Ramos (cell line): Measurements from ENCODE around the gene MIOX.

Source experiments
- in situ Hi-C: fragments of 300-500 bp; cut with MboI; formaldehyde crosslinking; loops from one replicate; pipeline ENCODE4 v1.14.3; 2022; ENCODE audit warnings: low sequenced_read_pairs; ENCODE audit not compliant: unreplicated experiment

Gene MIOX

DNA sequence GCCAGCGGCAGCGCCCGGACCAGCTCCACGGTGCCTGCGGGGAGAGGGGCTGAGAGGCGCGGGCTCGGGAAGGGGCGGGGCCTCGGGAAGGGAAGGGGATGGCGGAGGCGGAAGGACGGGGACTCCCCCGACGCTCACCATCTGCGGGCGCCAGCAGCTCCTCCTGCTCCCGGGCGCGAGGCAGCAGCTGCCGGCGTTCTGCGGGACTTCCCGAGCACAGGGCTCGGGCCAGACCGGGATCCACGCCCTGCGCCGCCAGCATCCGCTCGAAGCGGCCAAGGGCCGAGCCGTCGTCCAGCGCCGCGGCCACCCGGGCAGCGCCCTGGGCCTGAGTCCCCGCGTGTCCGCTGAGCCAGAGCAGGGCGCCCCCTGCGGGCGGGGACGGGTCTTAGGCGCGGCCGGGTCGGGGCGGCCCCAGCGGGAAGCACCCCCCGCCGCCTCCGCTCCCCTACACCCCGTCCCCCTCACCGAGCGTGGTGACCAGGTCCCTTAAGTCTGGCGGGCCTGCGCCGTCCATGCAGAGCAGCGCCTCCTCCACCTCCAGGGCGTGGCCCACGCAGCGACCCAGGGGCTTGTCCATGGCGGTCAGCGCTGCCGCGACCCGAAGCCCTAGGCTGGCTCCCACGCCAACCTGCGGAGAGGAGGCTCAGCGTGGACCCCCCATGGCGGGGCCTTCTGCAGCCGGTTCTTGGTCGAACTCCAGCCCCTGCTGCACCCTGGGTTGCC, 39.6 kb downstream of the MIOX start:
- in situ Hi-C loops: no loop called here

DNA sequence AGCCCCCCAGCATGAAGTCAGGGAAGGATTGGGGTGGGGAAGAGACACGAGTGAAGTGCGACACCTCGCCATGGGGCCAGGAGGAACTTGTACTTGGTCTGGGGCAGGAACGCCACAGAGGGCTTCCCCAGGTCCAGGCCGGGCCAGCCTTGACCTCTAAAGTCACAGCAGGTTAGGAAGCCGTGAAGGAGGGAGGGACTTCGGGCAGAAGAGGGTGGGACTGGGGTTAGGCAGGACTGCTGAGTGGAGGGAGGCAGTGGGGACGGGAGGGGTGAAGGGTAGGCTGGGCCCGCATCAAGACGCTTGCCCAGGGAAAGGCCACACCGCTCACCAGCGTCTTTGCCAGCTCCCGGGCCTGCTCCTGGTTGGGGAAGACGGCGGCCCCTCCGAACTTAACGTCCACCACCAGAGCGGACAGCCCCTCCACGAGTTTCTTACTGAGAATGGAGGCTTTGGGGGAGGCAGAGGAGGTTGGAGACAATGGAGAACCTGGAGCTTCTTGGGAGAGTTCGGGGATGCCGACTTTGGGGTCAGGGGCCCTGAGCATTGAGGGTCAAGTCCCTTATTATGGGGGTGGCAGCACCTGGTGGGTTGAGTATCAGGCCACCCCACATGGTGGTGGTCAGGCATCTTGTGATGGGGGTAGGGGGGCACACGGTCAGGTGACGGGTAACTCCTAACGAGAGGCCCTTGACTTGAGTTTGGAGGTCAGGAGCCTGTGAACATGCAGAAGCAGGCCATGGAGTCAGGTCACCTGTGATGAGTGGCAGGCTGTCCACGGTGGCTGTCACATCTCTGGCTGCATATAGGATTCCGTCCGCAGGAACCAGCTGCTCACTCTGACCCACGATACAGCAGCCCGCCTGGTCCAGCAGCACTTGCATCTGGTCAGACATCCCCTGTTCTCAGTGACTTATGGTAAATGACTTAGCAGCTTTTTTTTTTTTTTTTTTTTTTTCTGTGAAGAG, 40.5 kb downstream of the MIOX start:
- in situ Hi-C loops: no loop called here

DNA sequence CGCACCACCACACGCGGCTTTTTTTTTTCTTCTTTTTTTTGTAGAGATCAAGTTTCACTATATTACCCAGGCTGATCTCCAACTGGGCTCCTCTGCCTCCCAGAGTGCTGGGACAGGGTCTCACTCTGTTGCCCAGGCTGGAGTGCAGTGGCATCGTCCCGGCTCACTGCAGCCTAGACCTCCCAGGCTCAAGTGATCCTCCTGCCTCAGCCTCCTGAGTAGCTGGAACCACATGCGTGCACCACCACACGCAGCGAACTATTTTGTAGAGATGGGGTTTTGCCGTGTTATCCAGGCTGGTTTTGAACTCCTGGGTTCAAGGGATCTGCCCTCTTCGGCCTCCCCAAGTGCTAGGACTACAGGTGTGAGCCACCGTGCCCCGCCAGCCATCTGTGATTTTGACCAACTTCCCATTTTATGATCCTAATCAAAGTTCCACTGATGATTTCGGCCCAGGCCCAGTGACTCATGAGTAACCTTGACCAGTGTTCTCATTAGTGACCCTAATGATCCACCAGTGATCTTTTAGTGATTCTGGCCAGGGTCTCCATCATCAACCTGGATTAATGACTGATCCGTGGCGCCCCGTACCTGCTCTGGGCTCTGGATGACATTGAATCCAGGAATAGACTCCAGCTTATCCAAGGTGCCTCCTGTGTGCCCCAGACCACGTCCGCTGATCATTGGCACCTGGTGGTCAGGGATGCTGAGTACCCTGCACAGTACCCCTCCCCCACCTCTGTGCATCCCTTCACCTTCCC, 41.4 kb downstream of the MIOX start:
- in situ Hi-C loops: no loop called here

DNA sequence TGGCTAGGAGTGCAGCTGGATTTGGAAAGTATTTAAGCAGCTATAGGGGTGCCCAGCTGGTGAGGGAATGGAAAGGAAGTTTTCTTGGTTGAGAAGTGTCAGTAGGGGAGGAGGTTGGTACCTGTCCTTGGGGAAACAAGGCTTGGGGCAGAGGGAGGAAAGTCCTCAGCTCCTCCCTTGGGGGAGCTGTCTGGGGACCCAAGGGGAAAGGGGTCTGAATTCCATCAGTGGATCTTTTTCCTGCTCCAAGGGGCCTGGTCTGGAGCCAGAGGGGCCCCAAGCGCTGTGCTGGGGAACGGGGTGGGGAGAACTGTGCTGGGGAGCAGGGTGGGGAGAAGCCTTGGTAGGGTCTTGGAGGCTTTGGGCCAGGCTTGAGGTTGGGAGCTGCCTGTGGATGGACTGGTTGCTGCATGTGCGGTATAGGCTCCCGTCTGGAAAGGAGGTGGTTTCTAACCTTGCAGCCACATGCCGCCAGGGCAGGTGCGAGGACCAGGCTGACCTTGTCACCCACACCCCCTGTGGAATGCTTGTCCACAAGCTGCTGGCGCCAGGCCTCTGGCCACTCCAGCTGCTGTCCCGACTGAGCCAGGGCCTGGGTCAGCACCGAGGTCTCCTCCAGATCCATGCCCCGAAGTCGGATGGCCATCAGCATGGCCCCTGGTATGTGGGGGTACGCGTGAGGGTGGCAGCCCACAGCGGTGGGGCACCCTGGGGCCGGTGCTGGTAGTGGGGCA, 42.2 kb downstream of the MIOX start:
- in situ Hi-C loops: no loop called here

DNA sequence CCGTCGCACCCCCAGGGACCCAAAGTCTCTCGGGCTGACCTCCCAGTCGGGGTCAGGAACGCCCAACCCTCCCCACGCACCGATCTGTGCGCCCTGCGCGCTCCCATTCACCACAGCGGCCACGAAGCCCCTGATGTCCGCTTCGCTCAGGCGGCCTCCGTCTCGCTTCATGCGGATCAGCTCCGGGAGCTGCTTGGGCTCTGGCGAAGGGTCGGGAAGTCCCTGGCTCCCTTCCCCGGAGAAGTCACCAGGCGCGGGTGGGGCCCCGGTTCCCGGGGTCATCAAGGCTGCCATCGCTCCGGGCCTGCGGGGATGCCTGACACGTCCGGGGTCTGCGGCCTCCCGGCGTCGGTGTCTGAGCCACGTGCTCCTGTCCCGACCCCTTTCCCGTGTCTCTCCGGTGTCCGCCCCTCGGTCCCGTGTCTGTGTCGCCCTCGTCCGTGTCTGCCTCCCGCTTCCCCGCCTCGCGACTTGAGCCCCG, 42.8 kb downstream of the MIOX start:
- in situ Hi-C loops: no loop called here

DNA sequence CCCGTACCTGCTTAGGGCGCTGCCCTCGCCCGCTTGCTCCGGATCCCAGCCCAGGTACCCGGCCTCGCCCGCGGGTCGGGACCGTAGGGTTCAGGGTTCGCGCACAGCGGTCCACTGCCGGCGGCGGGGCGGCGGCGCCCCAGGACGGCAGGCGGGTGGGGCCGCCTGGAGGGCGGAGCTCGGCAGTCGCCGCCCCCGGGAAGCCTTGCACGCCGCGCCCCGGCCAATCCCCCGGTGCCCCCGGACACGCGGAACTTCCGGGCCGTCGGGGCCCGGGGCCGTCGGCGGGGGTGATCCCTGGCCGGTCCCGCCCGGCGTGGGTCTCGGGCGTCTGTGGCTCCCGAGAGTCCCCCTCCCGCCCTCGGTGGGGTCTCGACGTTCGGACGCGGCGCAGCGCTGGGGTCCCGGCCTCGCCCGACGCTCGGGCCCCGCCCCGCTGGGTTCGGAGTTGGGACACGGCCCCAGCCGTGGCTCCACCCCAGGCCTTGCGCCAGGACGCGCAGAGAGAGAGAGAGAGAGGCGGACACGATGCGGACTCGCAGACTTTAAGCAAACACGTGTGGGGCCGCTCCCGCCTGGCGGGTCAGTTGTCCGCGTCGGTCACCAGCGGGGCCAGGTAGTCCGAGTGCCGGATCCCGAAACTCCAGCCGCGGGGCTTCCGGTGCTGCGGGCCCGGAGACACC, 43.4 kb downstream of the MIOX start, which contains the start of gene TYMP:
TSS of gene TYMP (minus strand) at position 116 of the 683 bp plus-strand sequence. CDS start 303 bp downstream, outside the sequence.
- in situ Hi-C loops: loop anchor here (5.0 kb wide), 1 partner anchor 92 kb away; no protein-coding TSS in a partner anchor

DNA sequence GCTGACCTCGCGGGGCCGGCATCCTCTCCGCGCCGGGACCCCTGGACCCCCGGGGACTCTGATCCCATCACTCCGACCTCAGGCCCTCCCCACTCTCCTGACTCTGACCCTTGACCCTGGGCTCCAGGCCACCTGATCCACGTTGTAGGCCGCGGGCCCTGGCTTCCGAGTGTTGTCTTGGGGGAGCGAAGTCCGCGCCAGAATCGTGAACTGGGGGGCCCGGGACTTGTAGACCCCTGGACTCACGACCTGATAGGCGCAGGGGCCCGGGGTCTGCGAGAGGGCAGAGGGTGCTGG, 43.9 kb downstream of the MIOX start:
- in situ Hi-C loops: loop anchor here (5.0 kb wide), 1 partner anchor 92 kb away; no protein-coding TSS in a partner anchor

DNA sequence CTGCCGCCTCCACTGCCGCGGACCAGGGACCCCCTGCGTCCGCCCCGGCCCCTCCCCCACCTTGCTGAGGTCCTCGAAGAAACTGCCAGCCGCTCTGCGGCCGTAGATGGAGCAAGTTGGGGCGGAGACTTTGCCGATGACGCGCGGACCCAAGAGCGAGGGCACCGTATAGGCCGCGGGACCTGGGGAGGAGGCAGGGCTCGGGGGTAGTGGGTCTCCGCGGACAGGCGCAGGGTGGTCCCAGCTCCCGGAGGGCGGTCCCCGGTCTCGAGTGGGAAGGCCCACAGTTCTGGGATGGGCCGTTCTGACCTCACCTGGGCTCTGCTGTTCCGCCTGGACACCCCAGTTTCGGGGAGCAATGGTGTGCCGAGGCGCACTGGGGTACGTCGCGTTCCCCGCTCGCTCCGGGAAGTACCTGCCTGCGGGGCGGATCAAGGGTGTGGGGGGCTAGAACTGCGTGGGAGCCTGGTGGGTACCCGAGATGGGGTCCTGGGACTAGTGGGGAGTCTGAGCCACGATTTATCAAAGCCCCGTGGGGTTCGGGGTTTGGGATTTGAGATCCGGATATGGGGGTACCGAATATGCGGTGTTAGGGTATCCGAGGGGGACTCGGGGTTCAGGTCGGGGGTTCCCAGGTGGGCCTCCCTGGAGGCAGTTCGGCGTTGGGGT, 44.4 kb downstream of the MIOX start:
- in situ Hi-C loops: loop anchor here (5.0 kb wide), 1 partner anchor 91 kb away; no protein-coding TSS in a partner anchor

DNA sequence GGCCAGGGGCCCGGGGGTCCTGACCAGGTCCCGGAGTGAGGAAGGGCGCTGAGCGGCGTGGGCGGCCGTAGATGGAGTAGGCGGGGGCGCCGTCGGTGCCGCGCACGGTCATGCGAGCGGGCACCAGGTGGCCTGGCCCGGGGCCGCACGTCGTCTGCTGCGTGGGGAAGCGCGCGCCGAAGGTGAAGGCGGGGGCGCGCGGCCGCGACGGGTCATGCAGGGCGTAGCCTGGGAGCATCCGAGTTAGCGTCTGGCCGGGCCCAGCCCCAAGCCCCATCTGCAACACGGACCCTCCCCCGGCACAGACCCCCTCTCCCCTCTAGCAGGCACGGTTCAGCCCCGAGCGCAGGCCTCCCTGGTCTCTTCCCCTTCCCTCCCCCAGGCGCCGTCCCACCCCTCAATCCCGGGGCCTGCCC, 44.9 kb downstream of the MIOX start:
- in situ Hi-C loops: loop anchor here (5.0 kb wide), 1 partner anchor 91 kb away; no protein-coding TSS in a partner anchor

DNA sequence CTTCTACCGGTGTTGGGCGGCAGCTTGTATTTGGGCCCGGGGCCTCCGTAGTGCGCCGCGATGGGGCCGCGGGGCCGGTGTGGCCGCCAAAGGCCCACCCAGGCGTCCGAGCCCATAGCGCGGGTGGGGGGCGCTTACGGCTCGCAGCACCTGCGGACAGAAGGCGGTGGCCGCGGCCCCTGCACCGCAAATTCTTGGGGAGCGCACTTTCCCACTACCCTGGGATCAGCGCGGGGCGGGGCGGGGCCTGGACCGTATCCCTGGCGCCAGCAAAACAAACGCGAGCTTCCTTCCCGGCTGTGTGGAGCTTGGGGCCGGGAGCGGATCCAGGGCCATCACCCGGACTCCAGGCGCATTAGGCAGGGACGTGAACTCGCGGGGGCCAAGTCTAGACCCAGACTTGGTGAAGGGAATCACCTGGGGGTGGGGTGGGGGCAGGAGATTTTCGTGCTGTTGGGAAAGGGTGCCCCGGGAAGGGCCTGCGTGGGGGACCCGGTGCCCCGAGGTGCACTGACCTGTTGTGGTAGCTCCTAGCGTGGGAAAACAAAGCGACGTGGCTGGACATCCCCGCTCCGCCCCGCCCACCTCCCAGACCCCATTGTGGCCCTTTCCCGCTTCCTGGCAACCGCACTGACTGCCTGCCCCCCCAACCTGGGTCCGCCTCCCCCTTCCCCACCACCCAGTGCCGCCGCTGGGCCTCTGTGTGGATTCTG, 45.5 kb downstream of the MIOX start:
- in situ Hi-C loops: loop anchor here (5.0 kb wide), 1 partner anchor 90 kb away; no protein-coding TSS in a partner anchor

DNA sequence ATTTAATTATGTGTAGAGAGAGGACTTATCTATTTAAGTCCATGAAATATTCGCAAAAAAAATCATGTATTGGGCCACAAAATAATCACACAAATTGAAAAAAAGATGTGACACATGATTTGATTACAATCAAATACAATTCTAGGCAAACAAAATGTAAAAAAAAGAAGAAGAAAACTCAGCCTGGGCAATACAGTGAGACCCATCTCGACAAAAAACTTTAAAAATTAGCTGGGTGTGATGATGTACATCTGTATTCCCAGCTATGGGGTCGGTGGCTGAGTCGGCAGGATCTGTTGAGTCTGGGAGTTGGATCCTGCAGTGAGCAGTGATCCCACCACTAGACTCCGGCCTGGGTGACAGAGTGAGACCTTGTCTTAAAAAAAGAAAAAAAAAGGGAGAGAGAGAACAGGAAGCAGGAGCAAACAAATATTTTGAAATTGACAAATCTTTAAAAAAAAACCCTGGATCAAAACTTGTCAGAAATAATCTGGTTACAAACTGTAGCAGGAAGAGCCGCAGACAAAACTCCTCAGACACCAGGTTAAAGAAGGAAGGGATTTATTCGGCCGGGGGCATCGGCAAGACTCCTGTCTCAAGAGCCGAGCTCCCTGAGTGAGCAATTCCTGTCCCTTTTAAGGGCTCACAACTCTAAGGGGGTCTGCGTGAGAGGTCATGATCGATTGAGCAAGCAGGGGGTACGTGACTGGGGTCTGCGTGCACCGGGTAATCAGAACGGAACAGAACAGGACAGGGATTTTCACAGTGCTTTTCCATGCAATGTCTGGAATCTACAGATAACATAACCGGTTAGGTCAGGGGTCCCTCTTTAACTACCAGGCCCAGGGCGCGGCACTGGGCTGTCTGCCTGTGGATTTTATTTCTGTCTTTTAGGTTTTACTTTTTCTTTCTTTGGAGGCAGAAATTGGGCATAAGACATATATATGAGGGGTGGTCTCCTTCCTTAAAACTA, 46.5 kb downstream of the MIOX start:
- in situ Hi-C loops: loop anchor here (5.0 kb wide), 1 partner anchor 89 kb away; no protein-coding TSS in a partner anchor

DNA sequence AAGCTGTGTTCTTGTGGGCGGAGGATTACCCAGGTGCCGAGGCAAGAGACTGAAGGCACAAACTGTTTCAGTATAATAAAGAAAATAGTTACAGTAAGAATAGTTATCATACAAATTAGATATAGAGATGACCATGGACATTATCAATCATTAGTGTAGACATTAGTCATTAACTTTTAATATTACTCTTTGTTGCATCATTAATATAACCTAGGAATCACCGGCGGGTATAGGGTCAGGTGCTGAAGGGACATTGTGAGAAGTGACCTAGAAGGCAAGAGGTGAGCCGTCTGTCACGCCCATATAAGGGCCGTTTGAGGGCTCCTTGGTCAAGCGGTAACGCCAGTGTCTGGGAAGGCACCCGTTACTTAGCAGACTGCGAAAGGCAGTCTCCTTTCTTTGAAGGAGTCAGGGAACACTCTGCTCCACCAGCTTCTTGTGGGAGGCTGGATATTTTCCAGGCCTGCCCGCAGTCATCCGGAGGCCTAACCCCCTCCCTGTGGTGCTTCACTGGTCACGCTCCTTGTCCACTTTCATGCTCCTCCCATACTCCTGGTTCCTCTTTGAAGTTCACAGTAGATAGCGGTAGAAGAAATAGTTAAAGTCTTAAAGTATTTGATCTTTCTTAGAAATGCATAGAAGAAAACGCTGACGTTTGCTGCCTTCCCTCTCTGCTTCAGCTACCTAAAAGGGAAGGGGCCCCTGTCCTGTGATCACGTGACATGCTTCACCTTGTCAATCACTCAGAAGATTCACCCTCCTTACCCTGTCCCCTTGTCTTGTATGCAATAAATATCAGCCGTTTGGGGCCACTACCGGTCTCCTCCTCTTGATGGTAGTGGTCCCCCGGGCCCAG, 47.4 kb downstream of the MIOX start:
- in situ Hi-C loops: loop anchor here (5.0 kb wide), 1 partner anchor 88 kb away; no protein-coding TSS in a partner anchor

DNA sequence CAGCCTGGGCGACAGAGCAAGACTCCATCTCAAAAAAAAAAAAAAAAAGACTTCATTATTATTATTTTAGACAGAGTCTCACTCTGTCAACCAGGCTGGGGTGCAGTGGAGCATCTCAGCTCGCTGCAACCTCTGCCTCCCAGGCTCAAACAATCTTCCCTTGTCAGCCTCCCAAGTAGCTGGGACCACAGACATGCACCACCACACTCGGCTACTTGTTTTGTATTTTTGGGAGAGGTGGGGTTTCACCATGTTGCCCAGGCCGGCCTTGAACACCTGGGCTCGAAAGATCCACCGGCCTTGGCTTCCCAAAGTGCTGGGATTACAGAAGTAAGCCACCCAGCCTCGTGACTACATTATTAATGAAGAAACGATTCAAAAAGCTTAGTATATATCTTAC, 48.5 kb downstream of the MIOX start:
- in situ Hi-C loops: no loop called here

DNA sequence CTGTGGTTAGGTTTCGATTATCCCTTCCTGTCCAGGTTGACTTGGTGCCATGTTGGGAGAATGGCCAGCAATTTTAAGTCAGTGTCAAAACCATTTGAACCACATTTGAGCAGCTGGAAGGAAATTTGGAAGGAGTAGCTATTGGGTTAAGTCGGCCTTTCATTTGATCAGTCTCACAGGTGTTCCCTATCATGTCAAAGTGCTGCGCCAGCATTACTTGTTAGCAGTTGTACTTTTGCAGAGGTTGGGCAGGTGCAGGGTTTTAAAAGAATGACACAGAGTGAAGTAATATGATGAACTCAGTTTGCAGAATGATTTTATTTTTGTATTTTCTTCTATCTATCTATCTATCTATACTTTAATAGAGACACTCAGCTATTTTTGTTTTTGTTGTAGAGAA, 49.6 kb downstream of the MIOX start:
- in situ Hi-C loops: no loop called here

DNA sequence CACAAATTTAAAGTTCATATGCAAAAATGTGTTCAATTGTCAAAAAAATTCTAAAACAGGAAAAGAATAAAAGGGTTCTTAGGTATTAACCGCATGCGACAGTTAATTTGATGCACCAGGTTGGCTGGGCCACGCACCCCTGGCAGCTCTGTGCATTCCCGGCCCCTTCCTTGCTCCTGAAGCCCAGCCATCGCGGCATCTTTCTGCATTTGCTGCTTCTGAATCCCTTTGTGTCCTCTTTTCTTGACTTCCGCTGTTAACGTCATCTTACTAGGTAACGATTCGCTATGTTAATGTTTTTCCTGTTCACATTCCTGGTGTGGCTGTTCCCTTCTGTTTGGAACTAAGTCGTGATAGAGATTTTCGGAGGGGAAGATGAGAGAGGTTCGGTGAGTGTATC, 51.1 kb downstream of the MIOX start:
- in situ Hi-C loops: no loop called here
